ENCODE measurements around the gene COL6A2. TPM values are rescaled to one million over a fixed set of nuclear protein-coding genes. Genes with fewer than 3 reads are reported as not detected.

Gene COL6A2
- total RNA-seq, 2 experiments from 2014 or later: 16.0 to 16.5 TPM

DNA sequence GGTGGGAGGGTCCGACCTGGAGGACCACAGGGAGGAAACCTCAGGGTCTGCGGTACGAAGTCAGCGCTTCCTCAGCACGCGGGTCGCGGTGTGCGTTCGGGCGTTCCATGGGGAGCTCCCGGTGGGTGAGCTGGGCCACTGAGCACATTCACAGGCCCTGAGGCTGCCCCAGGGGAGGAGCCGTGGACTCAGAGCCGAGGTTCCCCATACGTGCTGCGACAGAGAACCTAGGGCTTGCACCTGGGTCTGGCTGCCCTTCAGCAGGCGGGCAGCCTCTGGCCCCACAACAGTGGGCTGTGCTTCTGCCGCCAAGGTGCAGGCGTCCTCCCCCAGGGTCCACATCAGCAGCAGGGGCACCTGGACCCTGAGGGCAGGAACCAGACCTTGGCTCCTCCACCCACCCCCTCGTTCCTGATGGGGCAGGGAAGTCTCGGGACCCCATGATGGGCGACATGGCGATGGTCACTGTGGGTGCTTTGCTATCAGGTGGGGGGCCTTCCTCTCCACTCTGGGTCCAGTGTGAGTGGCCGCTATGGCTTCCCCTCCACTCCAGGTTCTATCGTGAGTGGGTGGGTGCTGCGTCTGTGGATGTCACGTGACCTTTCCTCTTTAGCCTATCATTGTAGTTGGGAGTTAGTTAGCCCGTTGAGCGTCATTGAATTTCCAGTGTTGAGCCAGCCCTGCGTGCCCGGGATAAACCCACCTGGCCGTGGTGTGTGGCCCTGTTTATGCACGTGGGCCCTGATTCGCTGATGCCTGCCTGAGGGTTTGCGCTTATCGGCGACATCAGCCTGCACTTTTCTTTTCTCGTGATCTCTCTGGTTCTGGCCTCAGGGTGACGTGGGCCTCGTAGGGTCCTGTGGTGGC is 29.6 kb downstream of the COL6A2 start:
- Mint-ChIP-seq H3K4me3 (no peak overlapping the region), H3K36me3 (no peaks in the 10 kb centered on the region), H3K9me3 (no peaks in the 10 kb centered on the region), H3K4me1 (no peaks in the 10 kb centered on the region), H3K27ac (no peak overlapping the region), H3K27me3 (no peaks in the 10 kb centered on the region)
- DNase-seq: no peak

DNA sequence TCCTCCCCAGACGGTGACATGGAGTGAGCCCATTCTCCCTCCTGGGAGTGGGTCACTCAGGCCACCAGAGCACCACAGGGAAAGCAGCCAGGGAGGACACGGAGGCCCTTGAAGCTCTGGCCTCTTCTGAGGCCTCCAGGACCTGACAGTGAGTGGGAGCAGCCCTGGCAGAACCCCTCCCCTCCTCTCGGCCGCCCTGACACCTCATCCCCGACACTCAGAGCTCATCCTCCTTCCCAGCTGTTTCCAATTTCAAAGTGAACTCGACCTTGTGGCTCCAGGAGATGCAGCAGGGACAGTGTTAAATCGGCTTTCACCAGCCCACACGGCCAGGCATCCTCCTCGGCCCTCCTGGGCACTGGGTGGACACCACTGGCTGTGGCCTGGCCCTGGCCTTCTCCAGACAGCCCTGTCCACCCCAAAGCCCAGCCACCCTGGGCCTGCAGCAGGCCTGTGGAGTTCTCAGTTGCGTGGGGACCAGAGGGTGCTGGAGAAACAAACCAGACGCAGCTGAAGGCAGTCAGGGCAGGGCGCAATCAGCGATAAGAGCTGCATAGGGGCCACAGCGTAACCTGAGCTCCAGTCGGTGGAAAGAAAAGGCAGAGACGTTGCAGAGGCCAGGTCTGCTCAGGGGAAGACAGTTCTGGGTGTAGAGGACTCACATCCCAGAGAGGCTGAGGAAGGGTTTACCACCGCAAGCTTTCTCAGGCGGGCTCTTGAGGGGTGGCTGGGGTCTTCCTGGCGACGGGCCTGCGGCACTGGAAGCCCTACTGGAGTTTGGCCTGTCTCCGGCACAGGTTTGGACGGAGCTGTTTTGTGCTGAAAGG is 30.4 kb downstream of the COL6A2 start:
- Mint-ChIP-seq H3K27ac (no peak overlapping the region), H3K36me3 (no peaks in the 10 kb centered on the region), H3K27me3 (no peaks in the 10 kb centered on the region), H3K4me1 (no peaks in the 10 kb centered on the region), H3K4me3 (no peak overlapping the region), H3K9me3 (no peaks in the 10 kb centered on the region)
- DNase-seq: no peak

DNA sequence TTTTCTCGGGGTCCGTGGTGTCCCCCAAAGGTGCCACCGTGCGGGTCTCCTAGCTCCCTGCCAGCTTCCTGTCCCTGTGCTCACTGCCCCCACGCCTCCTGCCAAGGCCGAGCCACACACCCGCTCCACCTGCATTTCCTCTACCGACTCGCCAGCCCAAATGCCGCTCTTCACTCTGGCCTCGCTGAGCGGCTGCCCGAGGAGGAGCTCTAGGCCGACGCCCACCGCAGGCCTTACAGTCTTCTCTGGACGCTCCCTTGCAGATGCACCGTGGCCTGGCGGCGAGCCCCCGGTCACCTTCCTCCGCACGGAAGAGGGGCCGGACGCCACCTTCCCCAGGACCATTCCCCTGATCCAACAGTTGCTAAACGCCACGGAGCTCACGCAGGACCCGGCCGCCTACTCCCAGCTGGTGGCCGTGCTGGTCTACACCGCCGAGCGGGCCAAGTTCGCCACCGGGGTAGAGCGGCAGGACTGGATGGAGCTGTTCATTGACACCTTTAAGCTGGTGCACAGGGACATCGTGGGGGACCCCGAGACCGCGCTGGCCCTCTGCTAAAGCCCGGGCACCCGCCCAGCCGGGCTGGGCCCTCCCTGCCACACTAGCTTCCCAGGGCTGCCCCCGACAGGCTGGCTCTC is 31.1 kb downstream of the COL6A2 start:
- Mint-ChIP-seq H3K27me3 (no peaks in the 10 kb centered on the region), H3K4me1 (no peaks in the 10 kb centered on the region), H3K36me3 (no peaks in the 10 kb centered on the region), H3K27ac (no peak overlapping the region), H3K4me3 (no peak overlapping the region), H3K9me3 (no peaks in the 10 kb centered on the region)
- no peak for DNase-seq

- Mint-ChIP-seq H3K4me1 (no peaks in the 10 kb centered on the region), H3K27me3 (no peaks in the 10 kb centered on the region), H3K36me3 (no peaks in the 10 kb centered on the region), H3K27ac (no peak overlapping the region), H3K4me3 (no peak overlapping the region), H3K9me3 (no peaks in the 10 kb centered on the region)
- DNase-seq: no peak
Observed at GRCh38 chr21:46129846-46130651, 32.1 kb downstream of the COL6A2 start.

DNA sequence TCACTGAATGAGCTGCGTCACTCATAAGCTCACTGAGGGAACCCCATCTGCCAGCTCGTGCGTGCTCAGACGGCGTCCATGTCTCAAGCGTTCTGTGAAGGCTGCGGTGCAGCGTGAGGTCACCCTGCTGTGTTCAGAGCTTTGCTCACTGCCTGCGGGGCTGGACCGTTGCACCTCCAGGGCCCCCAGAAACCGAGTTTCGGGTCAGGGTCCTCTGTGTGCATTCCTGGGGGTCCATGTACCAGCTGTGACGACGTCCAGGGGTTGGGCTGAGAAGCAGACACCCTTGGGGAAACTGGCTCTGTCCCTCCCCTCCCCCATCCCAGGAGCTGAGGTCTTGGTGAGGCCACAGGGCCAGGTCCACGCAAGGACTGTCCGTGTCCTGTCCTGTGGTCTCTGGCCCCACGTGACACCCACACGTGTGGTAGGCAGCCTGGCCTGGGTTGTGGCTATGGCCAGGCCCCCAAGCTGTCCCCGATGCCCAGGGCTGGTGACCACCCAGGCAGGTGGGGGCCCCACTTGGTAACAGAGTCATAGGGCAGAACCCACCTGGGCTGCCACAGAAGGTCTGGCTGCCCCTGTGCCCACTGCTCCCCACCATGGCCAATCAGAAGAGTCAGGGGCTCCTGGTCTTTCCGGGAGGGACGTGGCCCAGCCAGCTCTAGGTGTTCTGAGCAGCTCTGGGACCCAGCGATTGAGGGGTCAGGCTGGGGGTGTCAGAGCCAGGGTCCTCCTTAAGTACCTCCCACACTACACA is 33.1 kb downstream of the COL6A2 start:
- Mint-ChIP-seq H3K27ac (no peak overlapping the region), H3K4me1 (no peaks in the 10 kb centered on the region), H3K9me3 (no peaks in the 10 kb centered on the region), H3K4me3 (no peak overlapping the region), H3K36me3 (no peaks in the 10 kb centered on the region), H3K27me3 (no peaks in the 10 kb centered on the region)
- DNase-seq: no peak

DNA sequence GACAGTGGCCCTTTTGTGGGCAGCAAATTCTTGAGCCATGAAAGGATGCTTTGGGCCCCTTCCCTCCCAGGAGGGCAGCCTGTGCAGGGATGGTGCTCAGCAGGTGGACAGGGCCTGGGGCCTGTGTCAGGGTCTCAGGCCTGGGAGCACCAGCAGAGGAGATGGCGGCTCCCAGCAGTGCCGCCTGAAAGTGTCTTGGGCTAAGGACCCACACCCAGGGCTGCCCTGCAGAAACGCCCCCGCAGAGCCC is 33.6 kb downstream of the COL6A2 start:
- Mint-ChIP-seq H3K4me3 (no peak overlapping the region), H3K9me3 (no peaks in the 10 kb centered on the region), H3K27ac (no peak overlapping the region), H3K4me1 (no peaks in the 10 kb centered on the region), H3K27me3 (no peaks in the 10 kb centered on the region), H3K36me3 (no peaks in the 10 kb centered on the region)
- no peak for DNase-seq

DNA sequence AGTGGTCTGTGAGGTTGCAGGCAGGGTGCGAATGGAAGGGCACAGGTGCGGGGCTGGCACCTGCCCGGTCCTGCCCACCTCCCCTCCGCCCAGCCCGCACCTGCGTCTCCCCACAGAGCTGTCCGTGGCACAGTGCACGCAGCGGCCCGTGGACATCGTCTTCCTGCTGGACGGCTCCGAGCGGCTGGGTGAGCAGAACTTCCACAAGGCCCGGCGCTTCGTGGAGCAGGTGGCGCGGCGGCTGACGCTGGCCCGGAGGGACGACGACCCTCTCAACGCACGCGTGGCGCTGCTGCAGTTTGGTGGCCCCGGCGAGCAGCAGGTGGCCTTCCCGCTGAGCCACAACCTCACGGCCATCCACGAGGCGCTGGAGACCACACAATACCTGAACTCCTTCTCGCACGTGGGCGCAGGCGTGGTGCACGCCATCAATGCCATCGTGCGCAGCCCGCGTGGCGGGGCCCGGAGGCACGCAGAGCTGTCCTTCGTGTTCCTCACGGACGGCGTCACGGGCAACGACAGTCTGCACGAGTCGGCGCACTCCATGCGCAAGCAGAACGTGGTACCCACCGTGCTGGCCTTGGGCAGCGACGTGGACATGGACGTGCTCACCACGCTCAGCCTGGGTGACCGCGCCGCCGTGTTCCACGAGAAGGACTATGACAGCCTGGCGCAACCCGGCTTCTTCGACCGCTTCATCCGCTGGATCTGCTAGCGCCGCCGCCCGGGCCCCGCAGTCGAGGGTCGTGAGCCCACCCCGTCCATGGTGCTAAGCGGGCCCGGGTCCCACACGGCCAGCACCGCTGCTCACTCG is 34.1 kb downstream of the COL6A2 start:
- Mint-ChIP-seq H3K9me3 (no peaks in the 10 kb centered on the region), H3K27ac (no peak overlapping the region), H3K27me3 (no peaks in the 10 kb centered on the region), H3K4me1 (no peaks in the 10 kb centered on the region), H3K36me3 (no peaks in the 10 kb centered on the region), H3K4me3 (no peak overlapping the region)
- no peak for DNase-seq

DNA sequence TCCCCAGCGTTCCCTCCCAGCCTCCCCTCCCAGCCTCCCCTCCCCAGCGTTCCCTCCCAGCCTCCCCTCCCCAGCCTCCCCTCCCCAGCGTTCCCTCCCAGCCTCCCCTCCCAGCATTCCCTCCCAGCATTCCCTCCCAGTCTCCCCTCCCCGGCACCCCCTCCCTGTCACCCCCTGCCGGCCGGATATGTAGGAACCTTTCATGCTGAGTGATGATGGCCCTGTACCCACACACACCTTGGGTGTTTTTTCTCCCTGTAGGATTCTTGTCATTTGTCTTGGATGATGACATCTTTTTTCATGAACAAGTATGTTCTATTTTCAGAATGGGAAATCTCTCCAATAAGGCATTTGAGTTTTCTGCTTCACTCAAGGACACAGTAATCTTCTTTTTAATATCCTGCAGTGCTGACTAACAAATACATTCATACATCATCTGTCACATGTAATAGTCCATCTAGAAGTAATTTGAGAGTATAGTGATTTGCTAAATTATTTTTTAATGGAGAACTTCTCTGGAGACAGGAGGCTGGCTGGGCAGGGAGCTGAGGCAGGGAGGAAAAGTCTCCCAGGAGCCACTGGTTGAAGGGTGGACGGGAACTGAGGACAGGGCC is 38.0 kb downstream of the COL6A2 start:
- no peaks in the 10 kb centered on the region for H3K9me3 Mint-ChIP-seq
- H3K27ac Mint-ChIP-seq: no peak overlapping the region
- no peaks in the 10 kb centered on the region for H3K27me3 Mint-ChIP-seq
- no peaks in the 10 kb centered on the region for H3K4me1 Mint-ChIP-seq
- H3K4me3 Mint-ChIP-seq: no peak overlapping the region
- no peak for DNase-seq
- H3K36me3 Mint-ChIP-seq: no peaks in the 10 kb centered on the region

GRCh38 chr21:46136739-46137349 is 38.9 kb downstream of the COL6A2 start:
- no peaks in the 10 kb centered on the region for H3K9me3 Mint-ChIP-seq
- no peak overlapping the region for H3K27ac Mint-ChIP-seq
- no peaks in the 10 kb centered on the region for H3K36me3 Mint-ChIP-seq
- no peak overlapping the region for H3K4me3 Mint-ChIP-seq
- no peak for DNase-seq
- H3K27me3 Mint-ChIP-seq: no peaks in the 10 kb centered on the region
- H3K4me1 Mint-ChIP-seq: peaks cover 2% of the 10 kb centered on the region

DNA sequence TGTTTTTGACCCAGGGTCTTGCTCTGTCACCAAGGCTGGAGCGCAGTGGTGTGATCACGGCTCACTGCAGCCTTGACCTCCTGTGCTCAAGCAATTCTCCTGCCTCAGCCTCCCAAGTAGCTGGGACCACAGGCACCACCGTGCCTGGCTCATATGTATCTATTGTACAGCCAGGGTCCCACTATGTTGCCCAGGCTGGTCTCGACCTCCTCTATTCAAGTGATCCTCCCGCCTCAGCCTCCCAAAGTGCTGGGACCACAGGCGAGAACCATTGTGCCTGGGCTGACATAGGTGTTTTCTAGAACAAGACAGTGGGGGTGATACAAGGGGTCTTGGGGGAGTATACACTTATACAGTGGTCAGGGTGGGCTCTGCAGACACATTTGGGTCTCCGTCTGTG is 40.0 kb downstream of the COL6A2 start:
- H3K9me3 Mint-ChIP-seq: peaks cover 2% of the 10 kb centered on the region
- H3K4me1 Mint-ChIP-seq: peaks cover 5% of the 10 kb centered on the region
- no peak overlapping the region for H3K27ac Mint-ChIP-seq
- H3K4me3 Mint-ChIP-seq: no peak overlapping the region
- H3K27me3 Mint-ChIP-seq: no peaks in the 10 kb centered on the region
- H3K36me3 Mint-ChIP-seq: no peaks in the 10 kb centered on the region
- DNase-seq: no peak

DNA sequence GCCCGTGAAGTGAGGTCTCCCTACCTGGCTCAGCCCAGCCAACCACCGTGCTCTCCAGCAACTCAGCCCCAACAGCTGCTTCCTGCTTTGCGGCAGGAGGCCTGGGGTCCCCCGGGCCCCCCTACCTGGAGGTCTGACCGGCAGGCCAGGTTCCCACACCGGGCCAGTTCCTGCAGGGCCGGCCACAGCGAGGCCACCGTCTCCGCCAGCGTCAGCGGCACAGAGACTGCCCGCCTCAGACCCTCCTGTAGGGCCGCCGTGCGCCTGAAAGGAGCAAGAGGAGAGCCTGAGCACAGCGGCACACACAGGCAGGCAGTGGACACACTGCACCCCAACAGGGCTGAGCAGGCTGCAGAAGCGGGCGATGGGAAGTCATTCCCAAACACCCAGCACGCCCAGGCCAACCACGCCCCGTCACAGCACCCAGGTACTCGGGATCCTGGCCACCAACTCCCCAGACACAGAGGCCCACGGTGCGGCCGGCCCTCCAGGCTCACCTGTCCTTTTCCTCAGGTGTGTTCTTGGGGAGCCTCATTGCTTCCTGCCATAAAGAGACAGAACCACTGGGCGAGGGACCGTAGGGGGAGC is 40.6 kb downstream of the COL6A2 start:
- peaks cover 2% of the 10 kb centered on the region for H3K9me3 Mint-ChIP-seq
- H3K4me1 Mint-ChIP-seq: peaks cover 6% of the 10 kb centered on the region
- no peak overlapping the region for H3K27ac Mint-ChIP-seq
- DNase-seq: no peak
- no peaks in the 10 kb centered on the region for H3K27me3 Mint-ChIP-seq
- no peak overlapping the region for H3K4me3 Mint-ChIP-seq
- H3K36me3 Mint-ChIP-seq: no peaks in the 10 kb centered on the region

- H3K36me3 Mint-ChIP-seq: no peaks in the 10 kb centered on the region
- H3K4me3 Mint-ChIP-seq: no peak overlapping the region
- peaks cover 12% of the 10 kb centered on the region for H3K4me1 Mint-ChIP-seq
- peaks cover 2% of the 10 kb centered on the region for H3K9me3 Mint-ChIP-seq
- no peak overlapping the region for H3K27ac Mint-ChIP-seq
- no peaks in the 10 kb centered on the region for H3K27me3 Mint-ChIP-seq
- DNase-seq: no peak
Observed at GRCh38 chr21:46139686-46140085, 41.8 kb downstream of the COL6A2 start.
